CD14-positive monocyte (primary cell): ENCODE results near the gene EIF4E1B. TPM values are rescaled to one million over a fixed set of nuclear protein-coding genes. Genes with fewer than 3 reads are reported as not detected.
A peak's percentile ranks its signal among the peaks of the same experiment; 100 is the strongest.

Experiments used
- DNase-seq, 3 donors: peaks; one replicate each; pipeline ENCODE4 v3.0.0-alpha.2; 2011 to 2022
- H2AFZ ChIP-seq: 2 replicates; pipeline ENCODE4 v1.6.0; 2012; ENCODE audit warnings: mild to moderate bottlenecking, low read depth, low read length, inconsistent platforms; ENCODE audit not compliant: insufficient read depth, poor library complexity, severe bottlenecking
- H3K27ac ChIP-seq, 2 donors: 1 replicate in 1 of 2; 2 replicates in 1 of 2; pipeline ENCODE4 v1.5.1; 2012 to 2013; ENCODE audit warnings: low read length in 2 of 2, control low read depth in 1 of 2, inconsistent platforms in 1 of 2, low read depth in 1 of 2, mild to moderate bottlenecking in 1 of 2
- H3K27me3 ChIP-seq, 2 donors: one replicate each; pipeline versions ENCODE4 v1.6.0 to v1.6.1; 2011 to 2013; ENCODE audit warnings: low read length in 2 of 2; ENCODE audit not compliant: control insufficient read depth in 2 of 2, insufficient read depth in 2 of 2
- H3K36me3 ChIP-seq, 2 donors: replicated peaks in 1 of 2; 1 replicate in 1 of 2; 2 replicates in 1 of 2; pipeline versions ENCODE4 v1.5.1 to v1.6.1; 2012 to 2013; ENCODE audit warnings: low read length in 2 of 2, control low read depth in 1 of 2, inconsistent platforms in 1 of 2, mild to moderate bottlenecking in 1 of 2; ENCODE audit not compliant: insufficient read depth in 2 of 2, control insufficient read depth in 1 of 2
- H3K4me1 ChIP-seq, 2 donors: 1 replicate in 1 of 2; 2 replicates in 1 of 2; pipeline versions ENCODE4 v1.5.1 to v1.6.1; 2012 to 2013; ENCODE audit warnings: low read length in 2 of 2, control low read depth in 1 of 2, inconsistent platforms in 1 of 2, mild to moderate bottlenecking in 1 of 2, moderate library complexity in 1 of 2; ENCODE audit not compliant: insufficient read depth in 2 of 2, control insufficient read depth in 1 of 2
- H3K4me2 ChIP-seq: replicated peaks from 2 replicates; pipeline ENCODE3; 2012; ENCODE audit warnings: low read length, moderate library complexity, mild to moderate bottlenecking; ENCODE audit not compliant: poor library complexity, severe bottlenecking; ENCODE audit errors: extremely low read depth
- H3K4me3 ChIP-seq, 3 experiments: fragments of 200-600 bp in 1 of 3; sonication (generic) in 1 of 3; replicated peaks in 1 of 3; 1 replicate in 2 of 3; 2 replicates in 1 of 3; pipeline ENCODE4 v1.5.1; 2011 to 2013; ENCODE audit warnings: low read length in 3 of 3, mild to moderate bottlenecking in 3 of 3, control low read depth in 2 of 3, low read depth in 2 of 3, inconsistent platforms in 1 of 3, moderate library complexity in 1 of 3
- H3K79me2 ChIP-seq: 2 replicates; pipeline ENCODE4 v1.6.0; 2012; ENCODE audit warnings: mild to moderate bottlenecking, control low read depth, inconsistent platforms, low read length, moderate library complexity; ENCODE audit not compliant: insufficient read depth
- H3K9ac ChIP-seq: 2 replicates; pipeline ENCODE4 v1.6.0; 2017; ENCODE audit warnings: low read length, mild to moderate bottlenecking; ENCODE audit not compliant: insufficient read depth, poor library complexity, severe bottlenecking
- H3K9me3 ChIP-seq, 2 donors: replicated peaks in 1 of 2; 1 replicate in 1 of 2; 2 replicates in 1 of 2; pipeline versions ENCODE4 v1.5.1 to v1.6.1; 2012 to 2013; ENCODE audit warnings: low read length in 2 of 2, control low read depth in 1 of 2; ENCODE audit not compliant: control insufficient read depth in 1 of 2, insufficient read depth in 1 of 2
- H4K20me1 ChIP-seq: 2 replicates; pipeline ENCODE4 v1.6.0; 2012; ENCODE audit warnings: mild to moderate bottlenecking, low read length, control low read depth, moderate library complexity; ENCODE audit not compliant: insufficient read depth
- H3K27ac Mint-ChIP-seq, 7 donors: one replicate each; pipeline ENCODE4 v1.8.0; 2020; ENCODE audit warnings: mild to moderate bottlenecking in 7 of 7, mixed read lengths in 7 of 7, moderate library complexity in 6 of 7, inconsistent platforms in 2 of 7
- H3K27me3 Mint-ChIP-seq, 3 donors: one replicate each; pipeline ENCODE4 v1.8.0; 2021 to 2022; ENCODE audit warnings: low read depth in 3 of 3, mild to moderate bottlenecking in 3 of 3, mixed read lengths in 3 of 3, moderate library complexity in 3 of 3, inconsistent platforms in 1 of 3
- H3K36me3 Mint-ChIP-seq, 2 donors: one replicate each; pipeline ENCODE4 v1.8.0; 2020; ENCODE audit warnings: mixed read lengths in 2 of 2, inconsistent platforms in 1 of 2, mild to moderate bottlenecking in 1 of 2
- H3K4me1 Mint-ChIP-seq: one replicate; pipeline ENCODE4 v1.8.0; 2020; ENCODE audit warnings: mild to moderate bottlenecking, mixed read lengths
- H3K4me3 Mint-ChIP-seq, 2 donors: one replicate each; pipeline ENCODE4 v1.8.0; 2020; ENCODE audit warnings: mild to moderate bottlenecking in 2 of 2, mixed read lengths in 2 of 2, moderate library complexity in 1 of 2
- H3K9me3 Mint-ChIP-seq, 7 donors: one replicate each; pipeline ENCODE4 v1.8.0; 2020 to 2022; ENCODE audit warnings: mixed read lengths in 7 of 7, mild to moderate bottlenecking in 6 of 7, moderate library complexity in 6 of 7, inconsistent platforms in 2 of 7
- WGBS: methylation state at CpG from one replicate; pipeline ENCODE4 v1.1.5; 2013; ENCODE audit warnings: missing lambda C conversion rate; ENCODE audit not compliant: insufficient coverage; 5-methylcytosine and 5-hydroxymethylcytosine counted together
- intact Hi-C, 2 donors: fragments of 100-400 bp; cut with micrococcal nuclease; formaldehyde crosslinking; loops; one replicate each; pipeline versions ENCODE4 v1.15.0 to v1.15.1; 2023
- polyA plus RNA-seq, 3 donors: library from polyadenylated mRNA; depleted of rRNA in 1 of 3; unstranded in 2 of 3; stranded (reverse) in 1 of 3; fragments of 300-500 nt in 2 of 3; fragments of >200 nt in 1 of 3; fragmentation: Illumina TruSeq in 2 of 3; gene quantifications; 1 replicate in 2 of 3; 2 replicates in 1 of 3; pipeline ENCODE4 v1.2.3, GENCODE V29; 2012 to 2021
- TF ChIP-seq, protein P1 (sequence below): fragments of 200-600 bp; IDR thresholded peaks from one replicate; pipeline ENCODE4 v1.8.0; 2022; ENCODE audit warnings: antibody characterized with exemption, mild to moderate bottlenecking

The EIF4E1B gene
- polyA plus RNA-seq, 3 donors: not detected

DNA sequence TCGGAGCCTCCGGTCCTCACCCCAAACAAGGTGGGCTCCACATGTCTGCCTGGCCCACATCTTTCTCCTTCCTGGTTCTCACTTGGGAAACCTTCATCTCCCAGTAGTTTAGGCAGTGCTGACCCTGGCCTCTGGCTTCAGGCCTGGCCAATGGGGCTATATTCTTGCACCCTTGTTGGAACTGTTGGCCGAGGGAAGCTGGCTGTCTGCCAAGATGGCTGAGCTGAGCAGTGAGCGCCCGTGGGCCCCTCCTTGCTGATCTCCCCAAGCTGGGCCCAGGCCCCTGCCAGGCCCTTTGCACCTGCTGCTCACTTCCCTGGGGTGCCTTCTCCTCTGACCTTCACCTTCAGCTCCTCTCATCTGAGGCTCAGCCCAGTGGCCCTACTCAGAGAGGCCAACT is 48.1 kb downstream of the EIF4E1B start:
- intact Hi-C loops: no loop called here
- DNase-seq: no peak
- no peaks in the 10 kb centered on the region for H3K79me2 ChIP-seq
- no peaks in the 10 kb centered on the region for H3K36me3 ChIP-seq
- TF ChIP-seq, protein P1, sequence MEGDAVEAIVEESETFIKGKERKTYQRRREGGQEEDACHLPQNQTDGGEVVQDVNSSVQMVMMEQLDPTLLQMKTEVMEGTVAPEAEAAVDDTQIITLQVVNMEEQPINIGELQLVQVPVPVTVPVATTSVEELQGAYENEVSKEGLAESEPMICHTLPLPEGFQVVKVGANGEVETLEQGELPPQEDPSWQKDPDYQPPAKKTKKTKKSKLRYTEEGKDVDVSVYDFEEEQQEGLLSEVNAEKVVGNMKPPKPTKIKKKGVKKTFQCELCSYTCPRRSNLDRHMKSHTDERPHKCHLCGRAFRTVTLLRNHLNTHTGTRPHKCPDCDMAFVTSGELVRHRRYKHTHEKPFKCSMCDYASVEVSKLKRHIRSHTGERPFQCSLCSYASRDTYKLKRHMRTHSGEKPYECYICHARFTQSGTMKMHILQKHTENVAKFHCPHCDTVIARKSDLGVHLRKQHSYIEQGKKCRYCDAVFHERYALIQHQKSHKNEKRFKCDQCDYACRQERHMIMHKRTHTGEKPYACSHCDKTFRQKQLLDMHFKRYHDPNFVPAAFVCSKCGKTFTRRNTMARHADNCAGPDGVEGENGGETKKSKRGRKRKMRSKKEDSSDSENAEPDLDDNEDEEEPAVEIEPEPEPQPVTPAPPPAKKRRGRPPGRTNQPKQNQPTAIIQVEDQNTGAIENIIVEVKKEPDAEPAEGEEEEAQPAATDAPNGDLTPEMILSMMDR: no peak
- no peak overlapping the region for H3K27ac ChIP-seq
- H3K4me3 Mint-ChIP-seq: peak overlapping the region in 1 of 2 donors; percentile 50
- H3K4me3 ChIP-seq: no peak overlapping the region
- no peak overlapping the region for H3K4me2 ChIP-seq
- H3K9me3 ChIP-seq: peaks cover 0 to 4% of the 10 kb centered on the region in 2 donors
- H3K27me3 ChIP-seq: peaks cover 13 to 53% of the 10 kb centered on the region in 2 donors
- H3K4me1 ChIP-seq: no peaks in the 10 kb centered on the region
- 83% methylated on average over 5 of the region's 5 CpGs for WGBS
- H2AFZ ChIP-seq: no peak overlapping the region
- no peaks in the 10 kb centered on the region for H4K20me1 ChIP-seq
- peaks cover 0 to 2% (median 0%) of the 10 kb centered on the region in 7 donors for H3K9me3 Mint-ChIP-seq
- H3K27me3 Mint-ChIP-seq: peaks cover 54 to 74% (median 67%) of the 10 kb centered on the region in 3 donors
- no peak overlapping the region for H3K27ac Mint-ChIP-seq
- no peak overlapping the region for H3K9ac ChIP-seq
- H3K36me3 Mint-ChIP-seq: no peaks in the 10 kb centered on the region
- no peaks in the 10 kb centered on the region for H3K4me1 Mint-ChIP-seq

DNA sequence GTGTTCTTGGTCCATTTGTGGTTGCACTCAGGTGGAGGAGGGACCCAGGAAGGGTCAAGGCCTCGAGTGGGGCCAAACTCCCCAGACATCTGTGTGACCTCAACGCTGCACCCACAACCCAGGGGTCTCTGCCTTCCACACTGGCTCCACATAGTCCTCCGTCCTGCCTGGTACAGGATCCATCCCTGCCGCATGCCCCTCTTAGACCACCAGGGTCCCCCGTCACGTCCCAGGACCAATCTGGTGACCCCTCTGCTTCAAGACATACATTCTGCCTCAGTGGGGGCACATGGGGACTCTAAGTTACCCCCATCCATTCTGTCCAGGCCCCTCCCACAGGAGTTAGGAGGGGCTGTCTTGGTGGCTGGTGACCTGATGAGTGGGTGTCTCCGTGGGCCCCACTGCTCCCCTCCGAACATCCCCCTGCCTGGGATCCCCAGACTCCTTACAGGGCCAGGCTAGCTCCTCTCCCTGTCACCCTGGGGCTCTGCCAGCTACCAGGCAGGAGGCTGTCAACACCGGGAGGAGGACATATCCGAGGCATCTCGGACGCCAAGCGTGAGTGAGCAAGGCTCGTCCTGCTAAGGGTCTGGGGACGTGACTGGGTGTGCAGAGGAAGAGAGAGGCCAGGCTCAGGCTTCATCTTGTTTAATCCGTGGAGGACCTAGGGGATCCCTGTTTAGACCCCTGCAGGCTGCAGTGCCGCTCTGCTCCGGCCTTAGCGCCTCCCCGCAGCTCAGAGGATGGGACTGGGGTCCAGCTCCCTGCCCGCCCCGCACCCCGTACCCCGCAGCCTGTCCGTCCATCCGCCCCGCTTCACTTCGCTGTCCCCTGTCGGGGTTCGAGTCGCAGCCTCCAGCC is 49.1 kb downstream of the EIF4E1B start:
- Histone ChIP-seq H3K9ac (no peak overlapping the region), H2AFZ (no peak overlapping the region), H4K20me1 (no peaks in the 10 kb centered on the region), H3K27ac (no peak overlapping the region), H3K4me3 (no peak overlapping the region), H3K79me2 (no peaks in the 10 kb centered on the region), H3K4me2 (no peak overlapping the region), H3K27me3 (peaks cover 13 to 58% of the 10 kb centered on the region in 2 donors), H3K4me1 (no peaks in the 10 kb centered on the region), H3K9me3 (peaks cover 0 to 4% of the 10 kb centered on the region in 2 donors), H3K36me3 (no peaks in the 10 kb centered on the region)
- H3K36me3 Mint-ChIP-seq: no peaks in the 10 kb centered on the region
- intact Hi-C loops: loop anchor here in 1 of 2 donors (10.0 kb wide), 1 partner anchor 375 kb away; no protein-coding TSS in a partner anchor
- H3K27ac Mint-ChIP-seq: peak overlapping the region in 1 of 7 donors; percentile 54
- no peaks in the 10 kb centered on the region for H3K4me1 Mint-ChIP-seq
- peak overlapping the region in 1 of 2 donors; percentile 69 for H3K4me3 Mint-ChIP-seq
- 36% methylated on average over 28 of the region's 31 CpGs for WGBS
- H3K9me3 Mint-ChIP-seq: peaks cover 0 to 9% (median 3%) of the 10 kb centered on the region in 7 donors
- TF ChIP-seq, protein P1: no peak
- DNase-seq: no peak
- H3K27me3 Mint-ChIP-seq: peaks cover 59 to 79% (median 70%) of the 10 kb centered on the region in 3 donors
